Loucy (cell line): ENCODE results near the gene RNF135.
"Not testable (repeated sequence)": the region's sequence is repeated elsewhere in the genome, so short reads cannot be mapped to it uniquely, and the experiment has no call there.

Source experiments
- H2AFZ ChIP-seq: fragments of 200-600 bp; sonication (generic); 2 replicates; pipeline ENCODE4 v1.6.0; 2016; ENCODE audit warnings: antibody characterized with exemption, mild to moderate bottlenecking, low read length, moderate library complexity
- H3F3A ChIP-seq: fragments of 200-600 bp; 2 replicates; pipeline ENCODE4 v1.6.0; 2016; ENCODE audit warnings: antibody characterized with exemption, low read depth, mild to moderate bottlenecking
- H3K27me3 ChIP-seq: fragments of 200-600 bp; sonication (generic); 2 replicates; pipeline ENCODE4 v1.6.1; 2014; ENCODE audit warnings: low read length, mild to moderate bottlenecking; ENCODE audit not compliant: insufficient read depth, poor library complexity, severe bottlenecking
- H3K36me3 ChIP-seq: fragments of 200-600 bp; sonication (generic); 2 replicates; pipeline ENCODE4 v1.6.1; 2016; ENCODE audit warnings: low read length; ENCODE audit not compliant: insufficient read depth
- H3K4me1 ChIP-seq: fragments of 200-600 bp; sonication (generic); 2 replicates; pipeline ENCODE4 v1.5.1; 2014; ENCODE audit warnings: low read length, mild to moderate bottlenecking; ENCODE audit not compliant: insufficient read depth, poor library complexity, severe bottlenecking
- H3K4me2 ChIP-seq: fragments of 200-600 bp; sonication (generic); 2 replicates; pipeline ENCODE4 v1.6.0; 2014; ENCODE audit warnings: antibody characterized with exemption, low read length, low read depth, mild to moderate bottlenecking; ENCODE audit not compliant: poor library complexity, severe bottlenecking
- H3K4me3 ChIP-seq: fragments of 200-600 bp; sonication (generic); 2 replicates; pipeline ENCODE4 v1.5.1; 2014; ENCODE audit warnings: low read length, mild to moderate bottlenecking, mixed read lengths; ENCODE audit not compliant: poor library complexity, severe bottlenecking
- H3K79me2 ChIP-seq: fragments of 200-600 bp; sonication (generic); 2 replicates; pipeline ENCODE4 v1.6.1; 2014; ENCODE audit warnings: low read length; ENCODE audit not compliant: insufficient read depth
- H3K9ac ChIP-seq: fragments of 200-600 bp; sonication (generic); 2 replicates; pipeline ENCODE4 v1.6.0; 2014; ENCODE audit warnings: mild to moderate bottlenecking, low read depth, low read length, moderate library complexity; ENCODE audit not compliant: poor library complexity, severe bottlenecking
- H3K9me2 ChIP-seq: fragments of 200-600 bp; sonication (generic); replicated peaks from 2 replicates; pipeline ENCODE4 v1.6.1; 2016; ENCODE audit warnings: low read depth, low read length, mixed read lengths
- H3K9me3 ChIP-seq: fragments of 200-600 bp; sonication (generic); 2 replicates; pipeline ENCODE4 v1.6.1; 2014; ENCODE audit warnings: mild to moderate bottlenecking, antibody characterized with exemption, low read length, low read depth; ENCODE audit not compliant: insufficient read depth
- H4K20me1 ChIP-seq: fragments of 200-600 bp; sonication (generic); 2 replicates; pipeline ENCODE4 v1.6.0; 2014; ENCODE audit warnings: antibody characterized with exemption, low read length, mild to moderate bottlenecking; ENCODE audit not compliant: insufficient read depth, poor library complexity, severe bottlenecking
- EZH2phosphoT487 ChIP-seq: fragments of 200-600 bp; IDR thresholded peaks from 2 replicates; pipeline ENCODE4 v1.6.1; 2018; ENCODE audit warnings: antibody characterized with exemption, mild to moderate bottlenecking, moderate library complexity, borderline replicate concordance
- TF ChIP-seq, protein P1 (sequence below): fragments of 200-600 bp; sonication (generic); conservative IDR thresholded peaks from 2 replicates; pipeline ENCODE4 v1.5.1; 2014; ENCODE audit warnings: mild to moderate bottlenecking, antibody characterized with exemption, low read length

Gene RNF135

DNA sequence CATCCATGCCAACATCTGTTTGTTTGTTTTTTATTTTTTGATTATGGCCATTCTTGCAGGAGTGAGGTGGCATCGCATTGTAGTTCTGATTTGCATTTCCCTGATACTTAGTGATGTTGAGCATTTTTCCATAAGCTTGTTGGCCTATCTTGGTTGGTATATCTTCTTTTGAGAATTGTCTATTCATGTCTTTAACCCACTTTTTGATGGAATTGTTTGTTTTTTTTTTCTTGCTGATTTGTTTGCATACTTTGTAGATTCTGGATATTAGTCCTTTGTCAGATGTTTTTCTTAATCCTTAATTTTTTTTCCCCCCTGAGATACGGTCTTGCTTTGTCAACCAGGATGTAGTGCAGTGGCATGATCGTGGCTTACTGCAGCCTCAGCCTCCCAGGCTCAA lies 43.0 kb downstream of the RNF135 start:
- no peaks in the 10 kb centered on the region for H3K9me3 ChIP-seq
- no peak overlapping the region for H3K4me3 ChIP-seq
- no peaks in the 10 kb centered on the region for H3F3A ChIP-seq
- H3K36me3 ChIP-seq, result no peaks in the 10 kb centered on the region
- H3K9me2 ChIP-seq, result no peaks in the 10 kb centered on the region
- H3K4me2 ChIP-seq, result no peak overlapping the region
- no peaks in the 10 kb centered on the region for H3K27me3 ChIP-seq
- H3K79me2 ChIP-seq, result no peaks in the 10 kb centered on the region
- H3K9ac ChIP-seq, result no peak overlapping the region
- H4K20me1 ChIP-seq, result no peaks in the 10 kb centered on the region
- no peaks in the 10 kb centered on the region for H3K4me1 ChIP-seq
- no peak overlapping the region for H2AFZ ChIP-seq
- TF ChIP-seq EZH2phosphoT487, result no peak
- TF ChIP-seq, protein P1, sequence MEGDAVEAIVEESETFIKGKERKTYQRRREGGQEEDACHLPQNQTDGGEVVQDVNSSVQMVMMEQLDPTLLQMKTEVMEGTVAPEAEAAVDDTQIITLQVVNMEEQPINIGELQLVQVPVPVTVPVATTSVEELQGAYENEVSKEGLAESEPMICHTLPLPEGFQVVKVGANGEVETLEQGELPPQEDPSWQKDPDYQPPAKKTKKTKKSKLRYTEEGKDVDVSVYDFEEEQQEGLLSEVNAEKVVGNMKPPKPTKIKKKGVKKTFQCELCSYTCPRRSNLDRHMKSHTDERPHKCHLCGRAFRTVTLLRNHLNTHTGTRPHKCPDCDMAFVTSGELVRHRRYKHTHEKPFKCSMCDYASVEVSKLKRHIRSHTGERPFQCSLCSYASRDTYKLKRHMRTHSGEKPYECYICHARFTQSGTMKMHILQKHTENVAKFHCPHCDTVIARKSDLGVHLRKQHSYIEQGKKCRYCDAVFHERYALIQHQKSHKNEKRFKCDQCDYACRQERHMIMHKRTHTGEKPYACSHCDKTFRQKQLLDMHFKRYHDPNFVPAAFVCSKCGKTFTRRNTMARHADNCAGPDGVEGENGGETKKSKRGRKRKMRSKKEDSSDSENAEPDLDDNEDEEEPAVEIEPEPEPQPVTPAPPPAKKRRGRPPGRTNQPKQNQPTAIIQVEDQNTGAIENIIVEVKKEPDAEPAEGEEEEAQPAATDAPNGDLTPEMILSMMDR, result no peak

DNA sequence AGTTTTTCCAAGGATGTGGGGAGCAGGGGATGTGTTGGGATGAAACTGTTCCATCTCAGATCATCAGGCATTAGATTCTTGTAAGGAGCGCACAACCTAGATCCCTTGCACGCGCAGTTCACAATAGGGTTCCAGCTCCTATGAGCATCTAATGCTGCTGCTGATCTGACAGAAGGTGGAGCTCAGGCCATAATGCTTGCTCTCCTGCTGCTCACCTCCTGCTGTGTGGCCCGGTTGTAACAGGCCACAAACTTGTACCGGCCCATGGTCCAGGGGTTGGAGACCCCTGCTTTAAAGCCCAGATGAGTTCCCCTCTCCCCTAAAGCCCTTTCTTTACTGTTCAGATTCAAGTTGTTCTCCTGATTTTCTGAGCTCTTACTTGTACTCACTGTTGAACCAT lies 44.8 kb downstream of the RNF135 start:
- H4K20me1 ChIP-seq, result no peaks in the 10 kb centered on the region
- no peaks in the 10 kb centered on the region for H3K79me2 ChIP-seq
- H3K9ac ChIP-seq, result no peak overlapping the region
- no peaks in the 10 kb centered on the region for H3K36me3 ChIP-seq
- no peaks in the 10 kb centered on the region for H3K4me1 ChIP-seq
- H2AFZ ChIP-seq, result no peak overlapping the region
- no peak overlapping the region for H3K4me2 ChIP-seq
- H3K9me3 ChIP-seq, result no peaks in the 10 kb centered on the region
- no peaks in the 10 kb centered on the region for H3K27me3 ChIP-seq
- H3F3A ChIP-seq, result no peaks in the 10 kb centered on the region
- no peak for TF ChIP-seq EZH2phosphoT487
- TF ChIP-seq, protein P1, result peak; percentile 21; the same call in 1 of the 2 replicates
- no peak overlapping the region for H3K4me3 ChIP-seq
- H3K9me2 ChIP-seq, result no peaks in the 10 kb centered on the region

DNA sequence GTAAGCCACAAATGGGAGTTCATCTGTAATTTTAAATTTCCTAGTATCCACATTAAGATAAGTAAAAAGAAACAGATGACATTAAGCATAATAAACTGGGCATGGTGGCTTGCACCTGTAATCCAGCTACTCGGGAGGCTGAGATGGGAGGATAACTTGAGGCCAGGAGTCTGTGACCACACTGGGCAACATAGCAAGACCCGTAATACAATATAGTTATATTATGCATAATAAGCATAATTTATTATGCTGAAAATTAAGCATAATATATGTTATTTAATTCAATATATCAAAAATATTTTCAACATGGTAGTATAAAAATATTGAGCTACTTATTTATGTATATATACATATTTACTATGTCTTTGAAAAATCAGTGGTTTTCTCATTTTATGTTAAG lies 48.2 kb downstream of the RNF135 start:
- Histone ChIP-seq H3K79me2 (no peaks in the 10 kb centered on the region), H4K20me1 (no peaks in the 10 kb centered on the region)
- TF ChIP-seq EZH2phosphoT487, result no peak
- TF ChIP-seq, protein P1, result no peak

DNA sequence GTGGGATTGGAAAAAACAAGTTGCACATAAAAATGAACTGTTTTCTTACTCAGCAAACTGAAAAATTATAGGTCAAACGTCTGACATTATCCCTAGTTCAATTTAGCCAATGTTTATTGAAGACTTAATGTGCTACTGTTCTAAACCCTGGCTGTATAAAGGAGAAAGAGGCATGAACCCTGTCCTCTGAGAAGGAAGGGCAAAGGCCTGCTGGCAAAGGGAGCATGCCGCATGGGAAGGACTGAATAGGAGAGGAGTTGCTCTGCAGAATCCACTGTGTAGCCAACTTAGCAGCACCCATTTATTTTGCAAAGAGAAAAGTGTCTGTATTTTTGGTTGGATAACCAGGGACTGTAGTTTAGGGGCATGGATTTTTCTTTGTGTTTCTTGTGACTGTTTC lies 52.3 kb downstream of the RNF135 start:
- not testable (repeated sequence) for H3K79me2 ChIP-seq, H4K20me1 ChIP-seq, H3K27me3 ChIP-seq, H2AFZ ChIP-seq, H3K9me3 ChIP-seq, H3K9me2 ChIP-seq, H3K4me1 ChIP-seq, H3K36me3 ChIP-seq, H3K9ac ChIP-seq, H3K4me3 ChIP-seq, H3K4me2 ChIP-seq, H3F3A ChIP-seq

More for the DNA sequence above, 48.2 kb downstream of the RNF135 start:
- H3K9me3 ChIP-seq, result no peaks in the 10 kb centered on the region
- H3K36me3 ChIP-seq, result no peaks in the 10 kb centered on the region
- no peaks in the 10 kb centered on the region for H3K27me3 ChIP-seq
- no peaks in the 10 kb centered on the region for H3K4me1 ChIP-seq
- no peaks in the 10 kb centered on the region for H3K9me2 ChIP-seq
- H2AFZ ChIP-seq, result no peak overlapping the region
- H3K9ac ChIP-seq, result no peak overlapping the region
- H3F3A ChIP-seq, result no peaks in the 10 kb centered on the region
- H3K4me2 ChIP-seq, result no peak overlapping the region
- no peak overlapping the region for H3K4me3 ChIP-seq
